Measurements from ENCODE around the gene B4GALT2.

The B4GALT2 gene

DNA sequence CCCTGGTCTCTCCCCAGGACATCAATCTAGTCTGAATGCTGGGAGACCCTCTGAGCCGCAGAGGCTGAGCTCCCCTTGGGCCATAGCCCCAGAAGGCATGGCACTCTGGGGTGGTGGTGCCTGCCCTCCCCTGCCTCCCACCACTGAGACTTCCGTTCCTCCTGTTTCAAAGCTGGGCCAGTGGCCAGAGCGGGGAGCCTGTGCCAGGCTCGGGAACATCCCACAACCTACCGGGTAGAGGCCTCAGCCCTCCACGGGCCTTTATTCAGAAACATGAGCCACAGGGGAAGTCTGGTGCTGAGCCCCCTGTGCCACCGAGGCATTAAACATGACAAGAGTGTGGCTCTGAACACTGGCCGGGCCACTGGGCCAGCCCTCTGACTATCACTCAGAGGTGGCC, 20.4 kb downstream of the B4GALT2 start:
- Histone ChIP-seq H3K27me3 (no peaks in the 10 kb centered on the region), H3K9me3 (no peaks in the 10 kb centered on the region), H3K27ac (no peak overlapping the region), H3K36me3 (no peaks in the 10 kb centered on the region), H3K4me1 (ENCODE audit: control insufficient read depth in 1 of 2, insufficient read depth in 1 of 2, low read depth in 1 of 2, low read length in 1 of 2) (no peaks in the 10 kb centered on the region), H3K4me3 (ENCODE audit: low read depth in 1 of 2, low read length in 1 of 2) (no peak overlapping the region)
- TF ChIP-seq, protein P1, sequence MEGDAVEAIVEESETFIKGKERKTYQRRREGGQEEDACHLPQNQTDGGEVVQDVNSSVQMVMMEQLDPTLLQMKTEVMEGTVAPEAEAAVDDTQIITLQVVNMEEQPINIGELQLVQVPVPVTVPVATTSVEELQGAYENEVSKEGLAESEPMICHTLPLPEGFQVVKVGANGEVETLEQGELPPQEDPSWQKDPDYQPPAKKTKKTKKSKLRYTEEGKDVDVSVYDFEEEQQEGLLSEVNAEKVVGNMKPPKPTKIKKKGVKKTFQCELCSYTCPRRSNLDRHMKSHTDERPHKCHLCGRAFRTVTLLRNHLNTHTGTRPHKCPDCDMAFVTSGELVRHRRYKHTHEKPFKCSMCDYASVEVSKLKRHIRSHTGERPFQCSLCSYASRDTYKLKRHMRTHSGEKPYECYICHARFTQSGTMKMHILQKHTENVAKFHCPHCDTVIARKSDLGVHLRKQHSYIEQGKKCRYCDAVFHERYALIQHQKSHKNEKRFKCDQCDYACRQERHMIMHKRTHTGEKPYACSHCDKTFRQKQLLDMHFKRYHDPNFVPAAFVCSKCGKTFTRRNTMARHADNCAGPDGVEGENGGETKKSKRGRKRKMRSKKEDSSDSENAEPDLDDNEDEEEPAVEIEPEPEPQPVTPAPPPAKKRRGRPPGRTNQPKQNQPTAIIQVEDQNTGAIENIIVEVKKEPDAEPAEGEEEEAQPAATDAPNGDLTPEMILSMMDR (IDR thresholded peaks at IDR 0.05): no peak

DNA sequence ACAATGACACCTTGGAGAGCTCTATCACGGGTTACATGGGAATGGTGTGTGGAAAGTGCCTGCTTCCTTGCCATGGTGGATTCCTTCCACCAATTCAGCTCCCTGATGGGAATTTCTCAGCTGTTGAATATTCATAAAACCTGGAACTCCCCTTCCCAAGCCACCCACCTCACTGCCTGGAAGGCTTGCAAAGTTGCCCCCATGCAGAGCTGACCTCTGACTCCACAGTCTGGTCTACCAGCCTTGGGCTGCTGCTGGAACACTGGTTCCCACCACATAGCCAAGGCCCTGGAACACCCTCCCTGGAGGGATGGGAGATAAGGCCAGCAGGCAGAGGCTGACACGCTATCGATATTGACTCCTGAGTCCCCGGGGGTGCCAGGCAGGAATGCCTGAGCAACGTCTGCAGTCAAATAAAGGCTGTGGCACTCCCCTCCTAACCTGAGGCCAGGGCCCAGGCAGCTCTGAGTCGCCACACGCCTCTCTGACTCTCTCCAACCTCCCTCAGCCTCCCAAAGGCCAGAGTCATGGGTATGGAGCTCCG, 21.2 kb downstream of the B4GALT2 start:
- TF ChIP-seq, protein P1 (IDR thresholded peaks at IDR 0.05): no peak
- Histone ChIP-seq H3K9me3 (no peaks in the 10 kb centered on the region), H3K27ac (no peak overlapping the region), H3K36me3 (no peaks in the 10 kb centered on the region), H3K4me1 (ENCODE audit: control insufficient read depth in 1 of 2, insufficient read depth in 1 of 2, low read depth in 1 of 2, low read length in 1 of 2) (no peaks in the 10 kb centered on the region), H3K4me3 (ENCODE audit: low read depth in 1 of 2, low read length in 1 of 2) (no peak overlapping the region), H3K27me3 (no peaks in the 10 kb centered on the region)

DNA sequence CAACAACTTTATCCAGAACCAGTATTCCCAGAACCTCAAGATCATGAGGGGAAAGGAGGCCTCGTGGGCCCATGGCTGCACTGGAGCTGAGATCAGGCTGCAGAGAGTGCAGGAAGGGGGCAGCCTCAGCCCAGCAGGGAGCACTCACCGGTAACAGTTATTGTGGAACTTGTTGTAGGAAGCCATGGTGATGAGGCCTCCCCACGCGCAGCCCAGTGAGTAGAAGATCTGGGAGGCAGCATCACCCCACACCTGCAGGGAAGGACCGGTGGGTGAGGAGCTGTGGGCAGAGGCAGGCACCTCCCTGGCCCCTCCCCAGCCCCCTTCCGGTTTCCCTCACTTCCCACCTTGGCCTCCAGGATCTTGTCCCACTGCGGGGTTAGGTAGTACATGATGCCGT, 23.2 kb downstream of the B4GALT2 start:
- H3K36me3 ChIP-seq: no peaks in the 10 kb centered on the region
- TF ChIP-seq, protein P1 (IDR thresholded peaks at IDR 0.05): no peak

DNA sequence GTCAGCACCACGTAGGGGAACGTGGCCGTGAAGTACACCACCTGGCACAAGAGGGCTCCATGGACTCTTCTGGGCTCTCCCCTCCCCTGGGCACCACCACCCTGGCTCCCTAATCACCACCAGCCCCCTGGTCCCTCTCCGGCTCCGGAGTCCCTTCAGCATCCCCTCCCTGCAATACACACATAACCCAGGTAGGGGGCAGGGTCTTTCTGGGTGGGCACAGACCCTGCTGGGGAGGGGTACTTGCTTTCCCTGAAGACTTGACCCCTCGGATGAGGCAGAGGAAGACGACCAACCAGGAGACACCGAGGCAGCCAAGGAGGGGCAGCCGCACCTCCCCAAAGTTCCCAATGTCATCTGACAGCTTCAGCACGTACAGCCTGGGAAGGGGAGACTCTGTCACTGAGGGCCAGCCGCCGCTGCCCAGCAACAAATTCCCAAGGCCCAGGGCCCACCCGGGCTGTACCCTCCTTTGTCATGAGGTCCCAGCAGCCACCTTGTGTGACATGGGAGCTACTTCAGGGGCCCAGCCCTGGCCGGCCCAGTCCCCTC, 23.7 kb downstream of the B4GALT2 start:
- Histone ChIP-seq H3K4me3 (ENCODE audit: low read depth in 1 of 2, low read length in 1 of 2) (no peak overlapping the region), H3K4me1 (ENCODE audit: control insufficient read depth in 1 of 2, insufficient read depth in 1 of 2, low read depth in 1 of 2, low read length in 1 of 2) (no peaks in the 10 kb centered on the region), H3K27me3 (no peaks in the 10 kb centered on the region), H3K36me3 (no peaks in the 10 kb centered on the region), H3K9me3 (no peaks in the 10 kb centered on the region), H3K27ac (no peak overlapping the region)
- TF ChIP-seq, protein P1 (IDR thresholded peaks at IDR 0.05): no peak

More for the DNA sequence above, 23.2 kb downstream of the B4GALT2 start:
- Histone ChIP-seq H3K27me3 (no peaks in the 10 kb centered on the region), H3K27ac (no peak overlapping the region), H3K4me3 (ENCODE audit: low read depth in 1 of 2, low read length in 1 of 2) (no peak overlapping the region), H3K4me1 (ENCODE audit: control insufficient read depth in 1 of 2, insufficient read depth in 1 of 2, low read depth in 1 of 2, low read length in 1 of 2) (no peaks in the 10 kb centered on the region), H3K9me3 (no peaks in the 10 kb centered on the region)

DNA sequence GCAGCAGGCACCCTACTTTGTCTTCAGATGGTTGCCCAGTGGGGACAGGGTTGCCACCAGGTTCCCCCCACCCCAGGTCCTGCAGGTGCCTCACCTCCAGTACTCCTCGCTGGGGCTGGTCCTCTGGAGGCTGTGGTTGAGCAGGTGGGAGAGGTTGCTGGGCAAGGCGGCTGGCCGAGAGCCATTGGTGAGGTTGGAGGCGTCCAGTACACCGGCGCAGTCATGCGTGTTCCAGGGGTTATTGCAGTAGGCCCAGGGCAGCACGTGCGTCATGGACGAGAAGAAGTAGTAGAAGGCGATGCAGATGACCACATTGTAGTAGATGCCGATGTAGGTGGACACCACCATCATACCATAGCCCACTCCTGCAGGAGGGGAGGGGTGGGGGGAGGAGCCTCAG, 29.2 kb downstream of the B4GALT2 start:
- no peaks in the 10 kb centered on the region for H3K36me3 ChIP-seq
- peaks cover 2% of the 10 kb centered on the region for H3K27me3 ChIP-seq
- H3K4me1 ChIP-seq (ENCODE audit: control insufficient read depth in 1 of 2, insufficient read depth in 1 of 2, low read depth in 1 of 2, low read length in 1 of 2): no peaks in the 10 kb centered on the region
- H3K27ac ChIP-seq: no peak overlapping the region
- TF ChIP-seq, protein P1 (IDR thresholded peaks at IDR 0.05): no peak
- H3K4me3 ChIP-seq (ENCODE audit: low read depth in 1 of 2, low read length in 1 of 2): no peak overlapping the region
- H3K9me3 ChIP-seq: no peaks in the 10 kb centered on the region
